ENCODE measurements around the gene LRRC15.

Gene LRRC15

GRCh38 chr3:194330160-194330559 lies 39.4 kb downstream of the LRRC15 start:
- DNase-seq (ENCODE audit: insufficient read length, low spot score) (no peak), FAIRE-seq (no peak)
- no peak for TF ChIP-seq CTCF (IDR thresholded peaks at IDR 0.05; ENCODE audit: insufficient read depth, missing control alignments)

GRCh38 chr3:194329583-194329965 lies 40.0 kb downstream of the LRRC15 start:
- FAIRE-seq (no peak), DNase-seq (ENCODE audit: insufficient read length, low spot score) (no peak)

GRCh38 chr3:194328942-194329582 lies 40.5 kb downstream of the LRRC15 start:
- DNase-seq (ENCODE audit: insufficient read length, low spot score) (no peak), FAIRE-seq (no peak)
- TF ChIP-seq CTCF (IDR thresholded peaks at IDR 0.05; ENCODE audit: insufficient read depth, missing control alignments), result no peak

More at GRCh38 chr3:194329583-194329965, 40.0 kb downstream of the LRRC15 start:
- no peak for TF ChIP-seq CTCF (IDR thresholded peaks at IDR 0.05; ENCODE audit: insufficient read depth, missing control alignments)

- TF ChIP-seq CTCF (IDR thresholded peaks at IDR 0.05; ENCODE audit: insufficient read depth, missing control alignments), result no peak
- FAIRE-seq (no peak), DNase-seq (ENCODE audit: insufficient read length, low spot score) (no peak)
Measured at GRCh38 chr3:194328053-194328657, 41.4 kb downstream of the LRRC15 start.

- DNase-seq (ENCODE audit: insufficient read length, low spot score) (no peak), FAIRE-seq (no peak)
- TF ChIP-seq CTCF (IDR thresholded peaks at IDR 0.05; ENCODE audit: insufficient read depth, missing control alignments), result no peak
Measured at GRCh38 chr3:194327218-194328052, 42.1 kb downstream of the LRRC15 start.

GRCh38 chr3:194326968-194327217 lies 42.6 kb downstream of the LRRC15 start:
- FAIRE-seq, result no peak
- TF ChIP-seq CTCF (IDR thresholded peaks at IDR 0.05; ENCODE audit: insufficient read depth, missing control alignments), result no peak
- DNase-seq (ENCODE audit: insufficient read length, low spot score), result no peak

All from D721Med (cell line).